Keratinocyte (primary cell): Measurements from ENCODE around the gene SNX19.

Source experiments
- EZH2 ChIP-seq: IDR thresholded peaks from one replicate; pipeline ENCODE4 v1.6.1; 2012; ENCODE audit warnings: inconsistent platforms, mild to moderate bottlenecking, low read length, moderate library complexity
- TF ChIP-seq, protein P1 (sequence below), 3 experiments: IDR thresholded peaks in 1 of 3; conservative IDR thresholded peaks in 1 of 3; optimal IDR thresholded peaks in 1 of 3; 2 replicates in 2 of 3; 3 replicates in 1 of 3; pipeline versions ENCODE3 to v1.5.1; 2011; ENCODE audit warnings: low read length in 3 of 3, mild to moderate bottlenecking in 3 of 3, moderate library complexity in 2 of 3, control low read depth in 1 of 3, inconsistent platforms in 1 of 3; ENCODE audit not compliant: insufficient read depth in 2 of 3; ENCODE audit errors: extremely low read depth in 1 of 3

DNA sequence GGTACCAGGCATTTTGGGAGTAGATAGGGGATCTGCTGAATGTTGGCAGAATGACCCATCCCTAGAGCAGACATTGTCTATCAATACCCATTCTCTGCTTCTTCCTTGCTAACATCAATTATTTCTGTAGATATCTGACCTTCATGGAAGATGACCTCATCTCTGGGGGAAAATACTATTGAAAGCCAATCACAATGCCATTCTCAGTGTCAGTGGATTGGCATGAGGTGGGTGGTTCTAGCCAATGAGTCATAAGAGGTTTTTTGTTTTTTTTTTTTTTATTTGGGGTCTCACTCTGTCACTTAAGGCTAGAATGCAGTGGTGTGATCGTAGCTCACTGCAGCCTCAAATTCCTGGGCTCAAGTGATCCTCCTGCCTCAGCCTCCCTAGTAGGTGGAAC, 42.5 kb downstream of the SNX19 start:
- TF ChIP-seq, protein P1, sequence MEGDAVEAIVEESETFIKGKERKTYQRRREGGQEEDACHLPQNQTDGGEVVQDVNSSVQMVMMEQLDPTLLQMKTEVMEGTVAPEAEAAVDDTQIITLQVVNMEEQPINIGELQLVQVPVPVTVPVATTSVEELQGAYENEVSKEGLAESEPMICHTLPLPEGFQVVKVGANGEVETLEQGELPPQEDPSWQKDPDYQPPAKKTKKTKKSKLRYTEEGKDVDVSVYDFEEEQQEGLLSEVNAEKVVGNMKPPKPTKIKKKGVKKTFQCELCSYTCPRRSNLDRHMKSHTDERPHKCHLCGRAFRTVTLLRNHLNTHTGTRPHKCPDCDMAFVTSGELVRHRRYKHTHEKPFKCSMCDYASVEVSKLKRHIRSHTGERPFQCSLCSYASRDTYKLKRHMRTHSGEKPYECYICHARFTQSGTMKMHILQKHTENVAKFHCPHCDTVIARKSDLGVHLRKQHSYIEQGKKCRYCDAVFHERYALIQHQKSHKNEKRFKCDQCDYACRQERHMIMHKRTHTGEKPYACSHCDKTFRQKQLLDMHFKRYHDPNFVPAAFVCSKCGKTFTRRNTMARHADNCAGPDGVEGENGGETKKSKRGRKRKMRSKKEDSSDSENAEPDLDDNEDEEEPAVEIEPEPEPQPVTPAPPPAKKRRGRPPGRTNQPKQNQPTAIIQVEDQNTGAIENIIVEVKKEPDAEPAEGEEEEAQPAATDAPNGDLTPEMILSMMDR (optimal IDR thresholded peaks at IDR 0.05 in 1 of 3, IDR thresholded peaks at IDR 0.05 in 1 of 3, conservative IDR thresholded peaks at IDR 0.05 in 1 of 3; ENCODE audit: extremely low read depth in 1 of 3, insufficient read depth in 2 of 3, low read length in 3 of 3) = no peak
- no peak for TF ChIP-seq EZH2
